Subcutaneous adipose tissue (tissue), 4 donors: ENCODE results near the gene DCBLD2. TPM values are rescaled to one million over a fixed set of nuclear protein-coding genes. Genes with fewer than 3 reads are reported as not detected.

ENCODE experiments used
- total RNA-seq, 4 donors: library from RNA; depleted of rRNA; stranded (reverse); fragments of >200 nt; gene quantifications; one replicate each; pipeline ENCODE4 v1.1.0, GENCODE V29; 2016
- TF ChIP-seq, protein P1 (sequence below): fragments of 450-650 bp; IDR thresholded peaks from one replicate; pipeline ENCODE4 v1.5.1; 2016; ENCODE audit warnings: low read depth, mild to moderate bottlenecking, control low read depth, antibody characterized with exemption, moderate library complexity

DCBLD2 gene
- total RNA-seq, 4 donors from 2014 or later = 29.2 to 48.4 (median 31.2) TPM

- TF ChIP-seq, protein P1, sequence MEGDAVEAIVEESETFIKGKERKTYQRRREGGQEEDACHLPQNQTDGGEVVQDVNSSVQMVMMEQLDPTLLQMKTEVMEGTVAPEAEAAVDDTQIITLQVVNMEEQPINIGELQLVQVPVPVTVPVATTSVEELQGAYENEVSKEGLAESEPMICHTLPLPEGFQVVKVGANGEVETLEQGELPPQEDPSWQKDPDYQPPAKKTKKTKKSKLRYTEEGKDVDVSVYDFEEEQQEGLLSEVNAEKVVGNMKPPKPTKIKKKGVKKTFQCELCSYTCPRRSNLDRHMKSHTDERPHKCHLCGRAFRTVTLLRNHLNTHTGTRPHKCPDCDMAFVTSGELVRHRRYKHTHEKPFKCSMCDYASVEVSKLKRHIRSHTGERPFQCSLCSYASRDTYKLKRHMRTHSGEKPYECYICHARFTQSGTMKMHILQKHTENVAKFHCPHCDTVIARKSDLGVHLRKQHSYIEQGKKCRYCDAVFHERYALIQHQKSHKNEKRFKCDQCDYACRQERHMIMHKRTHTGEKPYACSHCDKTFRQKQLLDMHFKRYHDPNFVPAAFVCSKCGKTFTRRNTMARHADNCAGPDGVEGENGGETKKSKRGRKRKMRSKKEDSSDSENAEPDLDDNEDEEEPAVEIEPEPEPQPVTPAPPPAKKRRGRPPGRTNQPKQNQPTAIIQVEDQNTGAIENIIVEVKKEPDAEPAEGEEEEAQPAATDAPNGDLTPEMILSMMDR = no peak
These were observed 10.3 kb downstream of the DCBLD2 start for GRCh38 chr3:98890965-98891910.

DNA sequence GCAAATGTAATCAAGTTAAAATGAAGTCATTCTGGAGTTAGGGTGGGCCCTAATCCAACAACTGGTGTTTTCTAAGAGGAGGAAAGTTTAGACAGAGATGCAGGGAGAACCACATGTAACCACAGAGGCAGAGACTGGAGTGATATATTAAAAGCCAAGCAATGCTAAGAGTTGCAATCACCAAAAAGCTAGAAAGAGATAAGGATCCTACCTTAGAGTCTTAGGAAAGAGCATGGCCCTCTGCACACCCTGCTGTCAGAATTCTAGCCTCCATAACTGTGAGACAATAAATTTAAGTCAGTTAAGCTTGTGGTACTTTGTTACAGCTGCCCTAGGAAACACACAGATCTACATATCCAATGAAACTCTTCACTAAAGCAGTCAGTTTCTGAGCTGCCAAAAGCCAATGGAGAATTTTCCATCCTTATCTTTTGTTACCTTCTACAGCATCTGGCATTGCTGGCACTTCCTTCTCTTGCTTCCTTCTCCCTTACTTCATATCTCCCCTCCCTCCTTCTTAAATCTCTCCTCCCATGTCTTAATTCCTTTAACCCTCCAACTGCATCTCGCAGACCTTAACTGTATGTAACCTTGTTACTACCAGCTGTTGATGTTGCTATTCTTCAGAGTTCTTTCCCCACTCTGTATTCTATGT lies 11.2 kb downstream of the DCBLD2 start:
- TF ChIP-seq, protein P1 = no peak

DNA sequence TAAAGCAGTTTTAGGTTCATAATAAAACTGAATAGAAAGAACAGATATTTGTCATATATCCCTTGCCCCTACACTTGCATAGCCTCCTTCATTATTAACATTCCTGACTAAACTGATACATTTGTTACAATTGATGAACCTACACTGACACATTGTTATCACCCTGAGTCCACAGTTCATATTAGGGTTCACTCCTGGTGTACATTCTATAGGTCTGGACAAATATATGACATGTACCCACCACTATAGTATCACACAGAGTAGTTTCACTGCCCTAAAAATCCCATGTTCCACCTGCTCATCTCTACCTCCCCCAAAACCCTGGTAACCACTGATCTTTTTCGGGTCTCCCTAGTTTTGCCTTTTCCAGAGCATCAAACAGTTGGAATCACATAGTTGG lies 13.8 kb downstream of the DCBLD2 start:
- TF ChIP-seq, protein P1 = no peak

DNA sequence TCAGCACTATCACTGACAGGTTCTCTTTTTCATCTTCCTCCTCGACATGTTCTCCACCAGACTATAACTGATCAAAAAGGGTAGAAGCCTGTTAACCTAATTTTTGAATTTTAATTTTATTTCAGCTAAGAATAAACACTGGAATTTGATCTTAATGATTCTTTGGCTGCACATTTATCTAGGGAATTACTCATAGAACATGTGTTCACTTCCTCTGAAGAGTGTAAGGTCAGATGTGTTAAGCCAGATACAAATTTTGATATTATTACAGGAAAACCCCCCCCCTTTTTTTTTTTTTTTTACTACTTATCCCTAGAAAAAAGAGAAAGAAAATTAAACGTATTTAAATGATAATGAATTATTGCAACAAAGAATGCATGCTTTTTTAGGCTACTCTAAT lies 15.0 kb downstream of the DCBLD2 start:
- TF ChIP-seq, protein P1 = no peak

DNA sequence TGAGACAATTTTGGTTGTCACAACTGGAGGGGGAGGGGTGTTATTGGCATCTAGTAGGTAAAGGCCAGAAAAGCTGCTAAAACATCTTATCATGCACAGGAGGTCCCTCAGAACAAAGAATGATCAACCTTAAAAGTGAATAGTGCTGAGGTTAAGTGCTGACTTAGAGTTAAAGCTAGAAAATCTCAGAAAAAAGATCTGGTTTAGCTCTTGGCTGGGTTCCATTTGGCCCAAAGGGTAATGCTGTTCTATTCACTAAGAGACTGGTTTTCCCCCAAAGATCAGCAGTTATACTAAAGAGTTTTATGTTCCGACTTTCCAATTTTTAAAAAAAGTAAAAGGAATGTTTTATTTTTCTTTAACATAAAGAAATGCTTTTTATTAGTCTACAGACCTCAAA lies 15.6 kb downstream of the DCBLD2 start:
- TF ChIP-seq, protein P1 = no peak

GRCh38 chr3:98884675-98885371 lies 16.7 kb downstream of the DCBLD2 start:
- TF ChIP-seq, protein P1 = no peak

GRCh38 chr3:98877132-98877531 lies 24.4 kb downstream of the DCBLD2 start:
- TF ChIP-seq, protein P1 = no peak
